NCI-H748 (cell line): ENCODE data around the gene FBXO9.

Source experiments
- DNase-seq: peaks from one replicate; lab custom pipeline; 2025; ENCODE audit not compliant: unreplicated experiment; lab: John Stamatoyannopoulos, UW

The FBXO9 gene

GRCh38 chr6:53133961-53134360 is 68.8 kb downstream of the FBXO9 start:
- DNase-seq = no peak

GRCh38 chr6:53134601-53135235 is 69.5 kb downstream of the FBXO9 start:
- DNase-seq = no peak

GRCh38 chr6:53136000-53136609 is 70.9 kb downstream of the FBXO9 start:
- DNase-seq = no peak

- DNase-seq = no peak
Measured at GRCh38 chr6:53139841-53140413, 74.7 kb downstream of the FBXO9 start.

- DNase-seq = no peak
Measured at GRCh38 chr6:53142810-53143209, 77.6 kb downstream of the FBXO9 start.

- no peak for DNase-seq
Measured at GRCh38 chr6:53143710-53144109, 78.5 kb downstream of the FBXO9 start.

GRCh38 chr6:53144802-53145201 is 79.6 kb downstream of the FBXO9 start:
- DNase-seq = no peak

GRCh38 chr6:53148684-53149083 is 83.5 kb downstream of the FBXO9 start, which contains the start of gene GCM1:
Gene GCM1, minus strand, starts transcription at chr6:53148841. Its CDS starts 3,209 bp downstream, at chr6:53145632.
- peak; percentile 14 for DNase-seq
